NT2/D1 (cell line): ENCODE data around the gene GRIN1.
A peak's percentile ranks its signal among the peaks of the same experiment; 100 is the strongest.

Source experiments
- DNase-seq: peaks from one replicate; pipeline ENCODE4 v3.0.0-alpha.2; 2011; ENCODE audit warnings: low read depth, low spot score
- H3K27me3 ChIP-seq: 2 replicates; pipeline ENCODE4 v1.6.0; 2011; ENCODE audit warnings: mild to moderate bottlenecking; ENCODE audit not compliant: insufficient read length, insufficient read depth
- H3K36me3 ChIP-seq: 2 replicates; pipeline ENCODE4 v1.6.1; 2011; ENCODE audit warnings: mild to moderate bottlenecking, low read length, mixed read lengths; ENCODE audit not compliant: insufficient read depth, insufficient read length
- H3K4me1 ChIP-seq: 2 replicates; pipeline ENCODE4 v1.5.1; 2011; ENCODE audit not compliant: insufficient read depth, insufficient read length
- H3K4me3 ChIP-seq: 2 replicates; pipeline ENCODE4 v1.5.1; 2011; ENCODE audit warnings: low read depth; ENCODE audit not compliant: insufficient read length
- H3K9ac ChIP-seq: 2 replicates; pipeline ENCODE4 v1.6.0; 2011; ENCODE audit warnings: low read depth; ENCODE audit not compliant: insufficient read length
- H3K9me3 ChIP-seq: 2 replicates; pipeline ENCODE4 v1.5.1; 2011; ENCODE audit warnings: mild to moderate bottlenecking, low read length; ENCODE audit not compliant: insufficient read depth
- SUZ12 ChIP-seq: IDR thresholded peaks from 2 replicates; pipeline ENCODE4 v1.6.1; 2011; ENCODE audit not compliant: insufficient read length, insufficient read depth; ENCODE audit errors: extremely low read depth
- YY1 ChIP-seq: IDR thresholded peaks from 2 replicates; pipeline ENCODE4 v1.6.1; 2011; ENCODE audit not compliant: insufficient read length, insufficient read depth
- ZNF274 ChIP-seq: IDR thresholded peaks from 2 replicates; pipeline ENCODE4 v1.6.1; 2011; ENCODE audit warnings: mild to moderate bottlenecking, low read depth, low read length

GRIN1 gene

DNA sequence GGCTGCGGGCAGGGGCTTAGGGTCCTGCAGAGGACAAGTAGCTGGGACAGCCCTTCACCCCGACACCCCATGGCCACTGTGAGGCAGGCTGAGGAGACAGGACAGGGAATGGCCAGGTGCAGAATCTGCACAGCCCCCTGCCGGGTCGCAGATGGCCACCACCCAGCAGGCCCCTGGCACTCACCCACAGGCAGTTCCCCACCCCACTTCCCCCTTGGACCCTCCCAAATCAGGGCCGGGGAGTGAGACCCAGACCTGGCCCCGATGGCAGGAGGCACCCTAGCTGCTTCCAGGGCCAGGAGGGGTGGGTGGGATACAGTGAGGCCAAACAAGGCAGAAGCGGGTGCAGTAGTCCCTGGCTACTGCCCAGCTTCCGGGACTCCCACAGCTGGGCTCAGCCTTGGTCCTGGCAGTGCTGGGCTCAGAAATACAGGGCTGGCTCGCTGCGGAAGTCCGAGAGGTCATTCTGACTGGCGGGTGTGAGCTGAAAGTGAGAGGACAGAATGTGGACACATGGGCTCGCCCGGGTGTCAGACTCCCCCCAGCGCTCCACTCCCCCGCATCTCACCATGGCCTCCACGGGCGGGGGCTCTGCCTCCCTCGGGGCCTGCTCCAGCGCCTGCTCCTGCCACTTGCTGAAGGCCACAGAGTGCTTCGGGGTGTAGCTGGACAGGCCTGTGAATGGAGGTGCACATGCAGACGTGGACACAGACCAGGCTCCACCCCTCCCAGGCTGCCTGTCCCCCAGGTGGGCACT lies 52.9 kb downstream of the GRIN1 start:
- no peak overlapping the region for H3K4me3 ChIP-seq
- peaks cover 42% of the 10 kb centered on the region for H3K4me1 ChIP-seq
- H3K27me3 ChIP-seq = no peaks in the 10 kb centered on the region
- DNase-seq = no peak
- peaks cover 67% of the 10 kb centered on the region for H3K36me3 ChIP-seq
- no peak overlapping the region for H3K9ac ChIP-seq
- H3K9me3 ChIP-seq = no peaks in the 10 kb centered on the region
- TF ChIP-seq SUZ12 = no peak
- no peak for TF ChIP-seq YY1
- TF ChIP-seq ZNF274 = no peak

DNA sequence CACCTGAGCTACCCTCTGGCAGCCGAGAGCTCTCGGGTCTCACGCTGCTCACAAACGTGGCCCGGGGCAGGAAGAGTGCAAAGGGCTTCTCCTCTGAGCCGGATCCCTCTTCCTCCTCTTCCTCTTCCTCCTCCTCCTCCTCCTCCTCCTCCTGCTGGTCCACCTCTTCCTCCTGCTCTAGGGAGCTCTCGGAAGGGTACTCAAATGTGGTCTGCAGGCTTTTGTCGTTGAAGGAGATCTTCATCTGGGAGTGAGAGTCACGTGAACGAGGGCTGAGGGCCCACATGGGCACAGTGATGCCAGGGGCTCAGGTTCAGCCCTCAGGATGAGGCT lies 53.5 kb downstream of the GRIN1 start:
- Histone ChIP-seq H3K9ac (peak overlapping the region; percentile 42), H3K9me3 (no peaks in the 10 kb centered on the region)

GRCh38 chr9:137192859-137193258 lies 53.9 kb downstream of the GRIN1 start:
- Histone ChIP-seq H3K9me3 (no peaks in the 10 kb centered on the region), H3K36me3 (peaks cover 65% of the 10 kb centered on the region), H3K9ac (peak overlapping the region; percentile 42), H3K27me3 (no peaks in the 10 kb centered on the region), H3K4me3 (no peak overlapping the region), H3K4me1 (peaks cover 35% of the 10 kb centered on the region)
- TF ChIP-seq ZNF274 (no peak), YY1 (no peak), SUZ12 (no peak)
- no peak for DNase-seq

More for the DNA sequence above, 53.5 kb downstream of the GRIN1 start:
- Histone ChIP-seq H3K27me3 (no peaks in the 10 kb centered on the region), H3K4me1 (peaks cover 38% of the 10 kb centered on the region), H3K4me3 (no peak overlapping the region), H3K36me3 (peaks cover 64% of the 10 kb centered on the region)
- DNase-seq = no peak
- TF ChIP-seq SUZ12 (no peak), ZNF274 (no peak), YY1 (no peak)

GRCh38 chr9:137193771-137194170 lies 54.8 kb downstream of the GRIN1 start:
- H3K9me3 ChIP-seq = no peaks in the 10 kb centered on the region
- H3K36me3 ChIP-seq = peaks cover 69% of the 10 kb centered on the region
- TF ChIP-seq ZNF274 = no peak
- DNase-seq = no peak
- no peak overlapping the region for H3K4me3 ChIP-seq
- peak overlapping the region; percentile 61 for H3K9ac ChIP-seq
- peaks cover 37% of the 10 kb centered on the region for H3K4me1 ChIP-seq
- H3K27me3 ChIP-seq = no peaks in the 10 kb centered on the region

DNA sequence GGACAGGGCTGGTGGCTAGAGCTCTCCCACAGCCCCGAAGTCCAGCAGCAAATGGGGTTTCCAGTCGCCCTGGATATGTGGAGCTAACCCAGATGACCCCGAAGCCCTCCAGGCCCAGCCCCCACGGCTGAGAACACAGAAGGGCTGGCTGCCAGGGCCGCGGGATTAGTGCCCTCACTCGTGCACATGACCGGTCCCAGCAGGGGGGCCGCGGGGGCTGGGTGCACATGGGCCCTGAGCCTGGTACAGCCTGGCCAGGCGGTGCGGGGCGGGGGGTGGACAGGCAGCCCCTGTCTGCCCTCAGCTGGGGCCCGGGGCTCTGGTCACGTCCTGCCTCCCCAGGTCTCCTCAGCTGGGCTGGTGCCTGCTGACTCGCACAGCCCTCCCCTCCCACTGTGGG lies 55.4 kb downstream of the GRIN1 start:
- DNase-seq = no peak
- Histone ChIP-seq H3K9me3 (no peaks in the 10 kb centered on the region), H3K27me3 (no peaks in the 10 kb centered on the region), H3K36me3 (peaks cover 68% of the 10 kb centered on the region), H3K4me3 (no peak overlapping the region), H3K9ac (peak overlapping the region; percentile 61), H3K4me1 (peaks cover 41% of the 10 kb centered on the region)
- TF ChIP-seq SUZ12 = no peak
- TF ChIP-seq YY1 = no peak
- no peak for TF ChIP-seq ZNF274

DNA sequence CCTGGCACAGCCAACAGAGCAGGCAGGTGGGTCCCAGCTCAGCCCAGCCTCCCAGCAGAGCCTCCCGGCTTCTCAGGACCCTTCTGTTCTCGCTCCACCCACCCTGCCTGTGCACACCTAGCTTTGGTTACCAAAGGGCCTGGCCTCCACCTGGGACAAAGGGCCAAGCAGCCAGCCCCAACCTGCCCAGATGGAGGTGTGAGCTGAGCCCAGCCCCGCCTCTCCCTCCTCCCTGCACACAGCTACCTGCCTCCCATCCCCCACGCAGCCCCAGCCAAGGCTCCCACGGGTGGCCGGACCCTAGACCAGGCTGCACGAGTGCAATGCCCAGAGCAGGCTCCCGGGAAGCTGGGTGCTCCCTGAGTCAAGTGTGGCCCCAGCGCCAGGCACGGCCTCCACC lies 56.0 kb downstream of the GRIN1 start:
- no peak for DNase-seq
- H3K9ac ChIP-seq = peak overlapping the region; percentile 61

GRCh38 chr9:137195525-137196220 lies 56.7 kb downstream of the GRIN1 start:
- Histone ChIP-seq H3K27me3 (no peaks in the 10 kb centered on the region), H3K36me3 (peaks cover 56% of the 10 kb centered on the region), H3K4me1 (peaks cover 36% of the 10 kb centered on the region), H3K9me3 (no peaks in the 10 kb centered on the region), H3K9ac (peak overlapping the region; percentile 34), H3K4me3 (no peak overlapping the region)
- no peak for DNase-seq
- no peak for TF ChIP-seq SUZ12
- TF ChIP-seq YY1 = no peak
- no peak for TF ChIP-seq ZNF274

More for the DNA sequence above, 56.0 kb downstream of the GRIN1 start:
- H3K4me3 ChIP-seq = no peak overlapping the region
- H3K36me3 ChIP-seq = peaks cover 63% of the 10 kb centered on the region
- H3K9me3 ChIP-seq = no peaks in the 10 kb centered on the region
- TF ChIP-seq ZNF274 (no peak), YY1 (no peak), SUZ12 (no peak)
- peaks cover 37% of the 10 kb centered on the region for H3K4me1 ChIP-seq
- H3K27me3 ChIP-seq = no peaks in the 10 kb centered on the region
